ENCODE data around the gene MCEMP1. TPM values are rescaled to one million over a fixed set of nuclear protein-coding genes. Genes with fewer than 3 reads are reported as not detected.

MCEMP1 gene
- total RNA-seq, result under 1 TPM in 1 of 4 donors, not detected in 3; 0.41 TPM

- Histone ChIP-seq H3K9me3 (no peaks in the 10 kb centered on the region), H3K4me3 (no peak within 1 kb of the TSS), H3K27me3 (peaks cover 32% of the 10 kb centered on the region), H3K4me1 (peaks cover 0 to 9% (median 6%) of the 10 kb centered on the region in 4 donors), H3K27ac (no peak within 1 kb of the TSS), H3K36me3 (no peaks in the 10 kb centered on the region)
- intact Hi-C loops (cut with DNase I; ENCODE audit: low total_unique reads) (no loop called here), in situ Hi-C loops (cut with MboI; ENCODE audit: low pct_ligation_motif_present in 1 of 4, low pct_unique_long_range_greater_than_20kb in 1 of 4, low sequenced_read_pairs in 3 of 4) (no loop called here)
- 33 to 37% methylated on average over 2 to 10 of the region's 10 CpGs for WGBS, 2 donors (ENCODE audit: low coverage in 1 of 2)
- DNase-seq, result no peak
- TF ChIP-seq CTCF (IDR thresholded peaks at IDR 0.05), result no peak
- TF ChIP-seq POLR2A (IDR thresholded peaks at IDR 0.05), result no peak
- no peak for TF ChIP-seq POLR2AphosphoS5 (IDR thresholded peaks at IDR 0.05)
- no peak for TF ChIP-seq EP300 (IDR thresholded peaks at IDR 0.05; ENCODE audit: low read depth)
Observed at GRCh38 chr19:7676854-7677253, at the start of gene MCEMP1. Gene MCEMP1 (plus strand): TSS chr19:7677090. CDS start chr19:7677121, 31 bp downstream.

GRCh38 chr19:7627166-7627565 is 49.7 kb upstream of the MCEMP1 start:
- intact Hi-C loops (cut with DNase I; ENCODE audit: low total_unique reads) (loop anchor here (10.0 kb wide), 1 partner anchor 1202 kb away; the partner anchor contains the start of gene KHSRP), in situ Hi-C loops (cut with MboI; ENCODE audit: low pct_ligation_motif_present in 1 of 4, low pct_unique_long_range_greater_than_20kb in 1 of 4, low sequenced_read_pairs in 3 of 4) (no loop called here)
- no peak overlapping the region for H3K27ac ChIP-seq
- H3K4me3 ChIP-seq, result no peak overlapping the region
- no peak for DNase-seq
- H3K4me1 ChIP-seq, result peaks cover 15 to 29% (median 24%) of the 10 kb centered on the region in 4 donors
- H3K9me3 ChIP-seq, result no peaks in the 10 kb centered on the region
- WGBS, 2 donors (ENCODE audit: low coverage in 1 of 2), result 94% methylated on average over 24 of the region's 24 CpGs; no CpG with 5 or more reads in 1 of the 2 donors
- peaks cover 0 to 6% (median 0%) of the 10 kb centered on the region in 4 donors for H3K36me3 ChIP-seq
- H3K27me3 ChIP-seq, result no peaks in the 10 kb centered on the region
- TF ChIP-seq POLR2A (IDR thresholded peaks at IDR 0.05), result no peak
- no peak for TF ChIP-seq POLR2AphosphoS5 (IDR thresholded peaks at IDR 0.05)
- TF ChIP-seq CTCF (IDR thresholded peaks at IDR 0.05), result no peak
- no peak for TF ChIP-seq EP300 (IDR thresholded peaks at IDR 0.05; ENCODE audit: low read depth)

- intact Hi-C loops (cut with DNase I; ENCODE audit: low total_unique reads), result loop anchor here (10.0 kb wide), 1 partner anchor 1204 kb away; the partner anchor contains the start of gene KHSRP
- H3K4me1 ChIP-seq, result peaks cover 15 to 29% (median 24%) of the 10 kb centered on the region in 4 donors
- no peaks in the 10 kb centered on the region for H3K36me3 ChIP-seq
- no peak for DNase-seq
- H3K4me3 ChIP-seq, result peak overlapping the region; percentile 68 to 99 (median 80)
- in situ Hi-C loops (cut with MboI; ENCODE audit: low pct_ligation_motif_present in 1 of 4, low pct_unique_long_range_greater_than_20kb in 1 of 4, low sequenced_read_pairs in 3 of 4), result no loop called here
- H3K27ac ChIP-seq, result peak overlapping the region; percentile 78 to 90 (median 84)
- H3K27me3 ChIP-seq, result no peaks in the 10 kb centered on the region
- 0 to 4% methylated on average over 8 to 14 of the region's 15 CpGs for WGBS, 2 donors (ENCODE audit: low coverage in 1 of 2)
- no peaks in the 10 kb centered on the region for H3K9me3 ChIP-seq
- TF ChIP-seq POLR2AphosphoS5 (IDR thresholded peaks at IDR 0.05) (no peak), POLR2A (IDR thresholded peaks at IDR 0.05) (no peak), EP300 (IDR thresholded peaks at IDR 0.05; ENCODE audit: low read depth) (no peak), CTCF (IDR thresholded peaks at IDR 0.05) (no peak)
Observed at GRCh38 chr19:7628589-7629311, 48.1 kb upstream of the MCEMP1 start.

- Histone ChIP-seq H3K4me1 (peaks cover 15 to 29% (median 24%) of the 10 kb centered on the region in 4 donors), H3K27me3 (no peaks in the 10 kb centered on the region), H3K27ac (peak within 1 kb of the TSS; percentile 78 to 90 (median 84)), H3K36me3 (no peaks in the 10 kb centered on the region), H3K4me3 (peak within 1 kb of the TSS; percentile 68 to 99 (median 80)), H3K9me3 (no peaks in the 10 kb centered on the region)
- peak; percentile 97 for DNase-seq
- 0 to 1% methylated on average over 8 to 40 of the region's 40 CpGs for WGBS, 2 donors (ENCODE audit: low coverage in 1 of 2)
- TF ChIP-seq POLR2AphosphoS5 (IDR thresholded peaks at IDR 0.05) (peak; percentile 58 to 76 (median 66)), POLR2A (IDR thresholded peaks at IDR 0.05) (peak; percentile 64), EP300 (IDR thresholded peaks at IDR 0.05; ENCODE audit: low read depth) (no peak), CTCF (IDR thresholded peaks at IDR 0.05) (no peak)
- in situ Hi-C loops (cut with MboI; ENCODE audit: low pct_ligation_motif_present in 1 of 4, low pct_unique_long_range_greater_than_20kb in 1 of 4, low sequenced_read_pairs in 3 of 4), result no loop called here
- intact Hi-C loops (cut with DNase I; ENCODE audit: low total_unique reads), result loop anchor here (10.0 kb wide), 1 partner anchor 1205 kb away; the partner anchor contains the start of gene KHSRP
Observed at GRCh38 chr19:7629347-7630054, 47.4 kb upstream of the MCEMP1 start, which contains the start of the genes PET100 and XAB2. Gene PET100 (plus strand): TSS chr19:7629793. CDS start chr19:7629834, 41 bp downstream. Gene XAB2 (minus strand): TSS chr19:7629545. CDS start chr19:7629527, 18 bp downstream.

Measured in transverse colon (tissue), 4 donors.